Activated CD8-positive, alpha-beta memory T cell treated with anti-CD3 and anti-CD28 coated beads for 4 hours (primary cell): ENCODE results near the gene USP5.
A peak's percentile ranks its signal among the peaks of the same experiment; 100 is the strongest.
"Not testable (repeated sequence)": the region's sequence is repeated elsewhere in the genome, so short reads cannot be mapped to it uniquely, and the experiment has no call there.

Experiments used
- DNase-seq, 2 donors: peaks; one replicate each; pipeline ENCODE4 v3.0.0-alpha.2; 2020; ENCODE audit warnings: low read depth in 2 of 2

Gene USP5

GRCh38 chr12:6886206-6886999 is 34.5 kb downstream of the USP5 start:
- not testable (repeated sequence) for DNase-seq

- no peak for DNase-seq
Measured at GRCh38 chr12:6887460-6887859, 35.5 kb downstream of the USP5 start.

DNA sequence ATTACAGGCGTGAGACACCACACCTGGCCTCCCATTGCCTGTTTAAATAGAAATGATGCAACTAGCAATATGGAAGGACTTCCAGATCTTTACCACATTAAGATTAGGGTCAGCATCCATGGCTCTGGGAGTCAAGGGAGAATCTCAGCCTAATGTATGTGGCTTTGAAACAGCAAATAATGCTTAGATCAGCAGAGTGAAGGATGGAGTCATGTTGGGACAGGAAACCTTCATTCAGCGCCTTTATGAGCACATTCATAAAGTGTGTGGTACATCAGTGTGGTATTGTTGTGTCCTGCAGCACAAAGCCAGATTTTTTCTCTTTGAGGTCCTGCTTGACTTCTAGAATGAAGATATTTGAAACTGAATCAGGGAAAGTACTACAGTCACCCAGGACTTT is 36.4 kb downstream of the USP5 start:
- DNase-seq = no peak

DNA sequence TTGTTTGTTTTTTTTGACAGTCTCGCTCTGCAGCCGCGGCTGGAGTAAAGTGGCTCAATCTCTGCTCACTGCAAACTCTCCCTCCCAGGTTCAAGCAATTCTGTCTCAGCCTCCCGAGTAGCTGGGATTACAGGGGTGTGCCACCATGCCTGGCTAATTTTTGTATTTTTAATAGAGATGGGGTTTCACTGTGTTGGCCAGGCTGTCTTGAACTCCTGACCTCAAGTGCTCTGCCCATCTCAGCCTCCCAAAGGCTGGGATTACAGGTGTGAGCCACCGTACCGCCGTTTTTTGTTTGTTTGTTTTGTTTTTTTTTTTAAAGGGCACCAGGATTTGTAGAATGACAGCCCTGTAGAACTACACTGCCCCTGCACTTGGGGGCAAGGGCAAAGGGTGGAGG is 36.8 kb downstream of the USP5 start:
- DNase-seq = not testable (repeated sequence)

- not testable (repeated sequence) for DNase-seq
Measured at GRCh38 chr12:6889775-6890573, 38.0 kb downstream of the USP5 start.

- DNase-seq = peak; percentile 96 to 97
Measured at GRCh38 chr12:6890789-6891645, 39.1 kb downstream of the USP5 start.

GRCh38 chr12:6891646-6892001 is 39.7 kb downstream of the USP5 start:
- DNase-seq = no peak

DNA sequence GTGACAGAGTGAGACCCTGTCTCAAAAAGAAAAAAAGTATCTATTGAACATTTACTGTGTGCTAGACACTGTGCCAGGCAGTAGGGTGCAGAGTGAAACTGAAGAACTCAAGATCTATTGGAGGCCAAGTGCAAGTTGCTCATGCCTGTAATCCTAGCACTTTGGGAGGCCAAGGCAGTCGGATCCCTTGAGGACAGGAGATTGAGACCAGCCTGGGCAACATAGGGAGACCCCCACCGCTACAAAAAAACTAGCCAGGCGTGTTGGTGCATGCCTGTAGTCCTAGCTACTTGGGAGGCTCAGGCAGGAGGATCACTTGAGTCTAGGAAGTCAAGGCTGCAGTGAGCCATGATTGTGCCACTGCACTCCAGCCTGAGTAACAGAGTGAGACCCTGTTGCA is 40.7 kb downstream of the USP5 start:
- DNase-seq = not testable (repeated sequence)

GRCh38 chr12:6894321-6894720 is 42.4 kb downstream of the USP5 start:
- DNase-seq = no peak

DNA sequence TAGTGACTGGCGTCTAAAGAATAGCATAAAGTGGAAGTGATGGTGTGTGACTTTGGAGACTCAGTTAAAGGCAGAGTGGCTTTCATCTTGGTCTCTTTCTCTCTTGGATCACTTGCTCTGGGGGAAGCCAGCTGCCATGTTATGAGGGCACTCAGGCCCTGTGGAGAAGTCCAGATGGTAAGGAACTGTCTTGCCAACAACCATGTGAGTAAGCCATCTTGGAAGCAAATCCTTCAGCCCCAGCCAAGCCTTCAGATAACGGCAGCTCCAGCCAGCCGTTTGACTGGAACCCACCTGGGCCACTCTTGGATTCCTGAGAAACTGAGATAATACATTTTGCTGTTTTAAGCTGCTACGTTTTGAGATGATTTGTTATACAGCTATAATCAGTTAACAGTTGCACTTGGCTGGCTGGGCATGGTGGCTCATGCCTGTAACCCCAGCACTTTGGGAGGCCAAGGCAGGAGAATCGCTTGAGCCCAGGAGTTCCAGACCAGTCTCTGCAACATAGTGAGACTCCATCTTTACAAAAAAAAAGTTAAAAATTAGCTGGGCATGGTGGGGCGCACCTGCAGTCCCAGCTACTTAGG is 45.0 kb downstream of the USP5 start:
- no peak for DNase-seq

DNA sequence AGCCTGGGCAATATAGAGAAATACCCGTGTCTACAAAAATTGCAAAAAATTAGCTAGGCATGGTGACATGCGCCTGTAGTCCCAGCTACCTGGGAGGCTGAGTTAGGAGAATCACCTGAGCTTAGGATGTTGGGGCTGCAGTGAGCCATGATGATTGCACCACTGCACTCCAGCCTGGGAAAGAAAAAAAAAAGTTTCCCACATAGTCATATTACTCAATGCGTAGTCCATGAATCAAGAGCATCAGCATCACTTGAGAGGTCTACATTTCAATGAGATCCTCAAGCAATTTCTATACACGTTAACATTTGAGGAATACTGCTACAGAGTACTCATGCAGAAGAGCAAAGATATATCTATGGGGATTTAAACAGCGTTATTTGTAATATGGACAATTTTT is 47.5 kb downstream of the USP5 start:
- DNase-seq = no peak

- DNase-seq = no peak
Measured at GRCh38 chr12:6899837-6900519, 48.0 kb downstream of the USP5 start.

DNA sequence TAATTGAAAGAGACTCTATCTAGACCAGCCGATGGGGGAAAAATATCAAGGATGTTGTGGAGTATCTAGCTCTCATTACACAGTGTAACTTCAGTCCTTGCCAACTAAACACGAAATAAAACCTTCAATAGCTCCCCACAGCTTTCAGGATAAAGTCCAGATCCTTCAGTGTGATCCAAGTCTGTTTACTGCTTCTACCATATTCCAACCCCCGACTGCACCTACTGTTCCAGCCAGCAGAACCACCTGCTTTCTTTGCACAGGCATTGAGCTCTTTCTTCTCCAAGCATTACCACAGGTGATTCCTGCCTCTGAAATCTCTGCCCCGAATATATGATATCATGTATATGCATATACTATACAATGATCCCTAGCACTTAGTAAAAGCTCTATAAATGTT is 50.5 kb downstream of the USP5 start:
- no peak for DNase-seq

DNA sequence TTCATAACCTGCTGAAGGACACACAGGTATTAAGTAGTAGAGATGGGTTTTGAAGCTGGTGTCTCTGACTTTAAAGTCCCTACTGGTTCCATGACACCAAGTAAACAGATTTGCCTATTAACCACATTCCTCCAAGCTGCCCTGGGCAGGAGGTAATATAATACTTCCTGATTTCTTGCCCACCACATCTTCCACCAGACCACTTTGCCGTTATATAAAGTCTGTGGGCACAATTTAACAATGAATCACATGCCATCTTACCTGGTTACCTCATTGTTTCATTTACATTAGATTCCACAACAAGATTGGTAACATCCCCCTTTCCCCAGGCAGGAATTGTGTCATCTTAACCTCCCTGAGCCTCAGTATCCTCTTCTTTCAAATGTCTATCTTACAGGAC is 51.8 kb downstream of the USP5 start:
- no peak for DNase-seq

DNA sequence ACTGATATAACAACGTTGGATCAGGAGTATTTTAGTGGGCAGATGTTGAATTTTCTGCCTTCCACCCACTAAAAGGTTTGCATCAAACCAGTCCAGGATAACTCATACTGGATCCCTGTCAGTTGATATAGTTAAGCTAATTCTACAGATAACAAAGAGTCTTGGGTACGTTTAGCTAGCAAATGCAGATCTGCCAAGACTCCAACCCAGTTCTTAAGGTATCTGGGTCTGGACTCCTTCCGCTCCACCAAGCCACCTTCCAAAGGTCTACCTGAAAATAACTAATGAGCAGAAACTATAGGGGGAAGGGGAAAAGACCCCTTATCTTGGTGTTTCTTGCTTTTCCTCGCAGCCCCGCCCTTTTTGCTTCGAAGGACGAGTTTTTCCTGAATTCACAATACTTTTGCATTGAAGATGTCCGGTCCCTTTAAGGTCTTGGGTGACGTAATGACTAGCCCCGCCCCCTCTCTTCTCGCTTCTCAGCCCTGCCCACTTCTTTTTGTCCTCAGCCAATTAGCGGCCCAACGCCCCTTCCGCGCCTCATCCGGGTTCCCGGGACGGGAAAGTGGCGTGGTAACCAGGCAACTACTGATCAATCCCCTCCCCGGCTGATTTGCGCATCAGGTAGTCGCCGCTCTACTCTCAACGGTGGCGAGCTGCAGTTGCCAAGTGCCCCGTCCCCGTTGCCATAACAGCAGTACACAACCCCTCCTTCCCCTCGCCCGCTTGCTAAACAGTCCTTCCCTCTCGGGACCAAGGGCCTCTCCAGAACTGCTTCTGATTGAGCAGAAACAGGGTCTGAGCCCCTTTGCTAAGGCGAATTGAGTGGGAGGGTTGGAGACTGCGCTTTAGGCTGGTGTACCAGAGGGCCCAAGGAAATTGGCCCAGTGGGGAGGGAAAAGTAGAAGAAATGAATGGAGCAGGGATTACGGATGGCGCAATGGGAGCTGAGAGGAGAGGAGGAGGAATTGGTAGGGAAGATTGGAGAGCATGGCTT is 52.6 kb downstream of the USP5 start, which contains the start of gene LRRC23:
Gene LRRC23 (plus strand): TSS at position 543 of the 997 bp plus-strand sequence. CDS start 812 bp downstream, outside the sequence.
- peak; percentile 94 to 95 for DNase-seq

GRCh38 chr12:6905414-6906040 is 53.6 kb downstream of the USP5 start:
- DNase-seq = no peak

DNA sequence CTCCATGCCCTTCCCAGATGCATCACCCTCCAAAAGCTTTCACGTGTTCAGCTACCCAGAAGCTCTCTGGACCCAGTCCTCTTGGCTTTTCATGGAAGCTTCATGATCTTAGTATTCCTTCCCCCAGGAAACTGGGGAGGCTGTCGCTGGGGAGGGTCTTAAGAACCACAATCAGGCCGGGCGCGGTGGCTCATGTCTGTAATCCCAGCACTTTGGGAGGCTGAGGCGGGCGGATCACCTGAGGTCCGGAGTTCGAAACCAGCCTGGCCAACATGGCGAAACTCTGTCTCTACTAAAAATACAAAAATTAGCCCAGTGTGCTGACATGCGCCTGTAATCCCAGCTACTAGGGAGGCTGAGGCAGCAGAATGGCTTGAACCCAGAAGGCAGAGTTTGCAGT is 56.2 kb downstream of the USP5 start:
- not testable (repeated sequence) for DNase-seq

DNA sequence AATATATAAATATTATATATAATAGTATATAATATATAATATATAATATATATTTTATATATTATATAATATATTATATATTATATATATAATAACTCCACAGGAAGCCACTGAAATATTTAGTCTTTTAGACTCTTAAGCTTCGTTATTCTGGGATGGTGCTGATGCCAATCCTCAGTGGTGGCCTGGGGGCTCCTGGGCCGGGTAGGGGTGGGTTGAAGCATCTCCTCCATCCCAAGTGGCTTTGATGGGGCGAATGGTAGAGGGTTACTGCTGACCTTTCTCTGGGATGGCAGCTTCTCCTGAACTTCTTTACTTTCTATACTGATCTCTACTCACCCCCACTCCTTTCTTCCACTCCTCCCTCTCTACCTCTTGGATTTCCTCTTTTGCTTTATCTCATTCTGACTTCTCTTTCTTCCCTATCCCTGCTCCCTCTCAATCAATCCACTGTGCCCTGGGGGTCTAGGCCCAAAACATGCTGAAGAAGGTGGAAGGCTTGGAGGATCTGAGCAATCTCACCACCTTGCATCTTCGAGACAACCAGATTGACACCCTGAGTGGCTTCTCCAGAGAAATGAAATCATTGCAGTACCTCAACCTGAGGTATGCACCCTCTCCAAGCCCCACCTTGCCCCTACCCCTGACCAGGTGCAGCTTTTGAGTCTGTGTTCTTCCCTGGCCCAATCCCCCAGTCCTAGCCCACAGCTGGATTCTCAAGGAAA is 57.6 kb downstream of the USP5 start:
- DNase-seq = no peak
